Stimulated activated naive CD8-positive, alpha-beta T cell treated with anti-CD3 and anti-CD28 coated beads, Interleukin-15, amount 100 ng/mL, for 72 hours (primary cell): ENCODE data around the gene SRP68.

Experiments
- ATAC-seq: fragments of 150-1000 bp; cut with Tn5 transposase; 2 replicates; pipeline ENCODE4 v1.10.0; 2021; ENCODE audit warnings: mild to moderate bottlenecking, moderate library complexity
- DNase-seq, 2 donors: peaks; one replicate each; pipeline ENCODE4 v3.0.0; 2021 to 2022
- H3K27ac Mint-ChIP-seq, 2 donors: one replicate each; pipeline ENCODE4 v1.8.0; 2022; ENCODE audit warnings: mild to moderate bottlenecking in 2 of 2, mixed read lengths in 2 of 2, moderate library complexity in 2 of 2
- H3K27me3 Mint-ChIP-seq: one replicate; pipeline ENCODE4 v1.8.0; 2022; ENCODE audit warnings: mixed read lengths
- H3K4me1 Mint-ChIP-seq: one replicate; pipeline ENCODE4 v1.8.0; 2022; ENCODE audit warnings: mild to moderate bottlenecking, mixed read lengths
- H3K4me3 Mint-ChIP-seq, 2 donors: one replicate each; pipeline ENCODE4 v1.8.0; 2022; ENCODE audit warnings: mild to moderate bottlenecking in 2 of 2, mixed read lengths in 2 of 2, moderate library complexity in 1 of 2
- H3K9me3 Mint-ChIP-seq, 2 donors: one replicate each; pipeline ENCODE4 v1.8.0; 2022; ENCODE audit warnings: mixed read lengths in 2 of 2

Gene SRP68

GRCh38 chr17:76008630-76009425 is 63.5 kb downstream of the SRP68 start:
- H3K4me3 Mint-ChIP-seq = no peak overlapping the region
- ATAC-seq = no peak
- H3K4me1 Mint-ChIP-seq = peaks cover 11% of the 10 kb centered on the region
- DNase-seq = no peak
- H3K27ac Mint-ChIP-seq = no peak overlapping the region
- H3K9me3 Mint-ChIP-seq = no peaks in the 10 kb centered on the region
- no peaks in the 10 kb centered on the region for H3K27me3 Mint-ChIP-seq

GRCh38 chr17:76008208-76008607 is 64.1 kb downstream of the SRP68 start:
- DNase-seq (no peak), ATAC-seq (no peak)
- Mint-ChIP-seq H3K4me3 (no peak overlapping the region), H3K27ac (no peak overlapping the region), H3K9me3 (no peaks in the 10 kb centered on the region), H3K4me1 (peaks cover 9% of the 10 kb centered on the region), H3K27me3 (no peaks in the 10 kb centered on the region)

GRCh38 chr17:76007850-76008165 is 64.5 kb downstream of the SRP68 start:
- Mint-ChIP-seq H3K9me3 (no peaks in the 10 kb centered on the region), H3K27ac (no peak overlapping the region), H3K4me3 (no peak overlapping the region), H3K27me3 (no peaks in the 10 kb centered on the region), H3K4me1 (peaks cover 9% of the 10 kb centered on the region)
- ATAC-seq (no peak), DNase-seq (no peak)

GRCh38 chr17:76007131-76007849 is 65.0 kb downstream of the SRP68 start:
- Mint-ChIP-seq H3K4me3 (no peak overlapping the region), H3K27ac (no peak overlapping the region), H3K4me1 (peaks cover 9% of the 10 kb centered on the region), H3K27me3 (no peaks in the 10 kb centered on the region), H3K9me3 (no peaks in the 10 kb centered on the region)
- DNase-seq (no peak), ATAC-seq (no peak)

- DNase-seq = peak; percentile 78 to 80
- peak; percentile 68 for ATAC-seq
- H3K27me3 Mint-ChIP-seq = no peaks in the 10 kb centered on the region
- no peak overlapping the region for H3K27ac Mint-ChIP-seq
- H3K9me3 Mint-ChIP-seq = no peaks in the 10 kb centered on the region
- H3K4me1 Mint-ChIP-seq = peaks cover 9% of the 10 kb centered on the region
- no peak overlapping the region for H3K4me3 Mint-ChIP-seq
Observed at GRCh38 chr17:76005263-76006149, 66.8 kb downstream of the SRP68 start.

- no peaks in the 10 kb centered on the region for H3K27me3 Mint-ChIP-seq
- no peak overlapping the region for H3K4me3 Mint-ChIP-seq
- peaks cover 9% of the 10 kb centered on the region for H3K4me1 Mint-ChIP-seq
- H3K27ac Mint-ChIP-seq = no peak overlapping the region
- ATAC-seq (no peak), DNase-seq (no peak)
- H3K9me3 Mint-ChIP-seq = no peaks in the 10 kb centered on the region
Observed at GRCh38 chr17:76004750-76005262, 67.5 kb downstream of the SRP68 start.

GRCh38 chr17:76003915-76004314 is 68.4 kb downstream of the SRP68 start:
- Mint-ChIP-seq H3K4me3 (no peak overlapping the region), H3K27ac (no peak overlapping the region), H3K4me1 (peaks cover 9% of the 10 kb centered on the region), H3K9me3 (no peaks in the 10 kb centered on the region), H3K27me3 (no peaks in the 10 kb centered on the region)
- ATAC-seq = no peak
- no peak for DNase-seq

GRCh38 chr17:76002100-76002499 is 70.2 kb downstream of the SRP68 start:
- Mint-ChIP-seq H3K27me3 (no peaks in the 10 kb centered on the region), H3K4me1 (peaks cover 21% of the 10 kb centered on the region), H3K9me3 (no peaks in the 10 kb centered on the region), H3K27ac (no peak overlapping the region), H3K4me3 (no peak overlapping the region)
- no peak for ATAC-seq
- DNase-seq = no peak

- Mint-ChIP-seq H3K9me3 (no peaks in the 10 kb centered on the region), H3K27me3 (no peaks in the 10 kb centered on the region), H3K27ac (no peak within 1 kb of the TSS), H3K4me1 (peaks cover 31% of the 10 kb centered on the region), H3K4me3 (no peak within 1 kb of the TSS)
- ATAC-seq (peak; percentile 3), DNase-seq (no peak)
Observed at GRCh38 chr17:76000755-76001521, 71.4 kb downstream of the SRP68 start, which contains the start of gene CDK3. Gene CDK3 (plus strand): TSS chr17:76000855. CDS start chr17:76001426, 571 bp downstream.

GRCh38 chr17:76000016-76000754 is 72.1 kb downstream of the SRP68 start:
- ATAC-seq (peak; percentile 79), DNase-seq (peak; percentile 69 to 71)
- H3K4me3 Mint-ChIP-seq = no peak overlapping the region
- H3K27me3 Mint-ChIP-seq = no peaks in the 10 kb centered on the region
- no peaks in the 10 kb centered on the region for H3K9me3 Mint-ChIP-seq
- peaks cover 23% of the 10 kb centered on the region for H3K4me1 Mint-ChIP-seq
- no peak overlapping the region for H3K27ac Mint-ChIP-seq

- H3K27me3 Mint-ChIP-seq = no peaks in the 10 kb centered on the region
- H3K27ac Mint-ChIP-seq = peak overlapping the region in 1 of 2 donors; percentile 65
- DNase-seq = no peak
- no peaks in the 10 kb centered on the region for H3K9me3 Mint-ChIP-seq
- H3K4me1 Mint-ChIP-seq = peaks cover 23% of the 10 kb centered on the region
- no peak overlapping the region for H3K4me3 Mint-ChIP-seq
- no peak for ATAC-seq
Observed at GRCh38 chr17:75998327-75998795, 74.0 kb downstream of the SRP68 start.

- peak overlapping the region; percentile 75 to 96 for H3K27ac Mint-ChIP-seq
- peak in 1 of 2 donors; percentile 44 for DNase-seq
Observed at GRCh38 chr17:75996665-75997590, 75.4 kb downstream of the SRP68 start.

GRCh38 chr17:75995385-75995925 is 76.9 kb downstream of the SRP68 start:
- Mint-ChIP-seq H3K4me1 (peaks cover 23% of the 10 kb centered on the region), H3K4me3 (no peak overlapping the region), H3K9me3 (no peaks in the 10 kb centered on the region), H3K27ac (no peak overlapping the region), H3K27me3 (no peaks in the 10 kb centered on the region)
- no peak for DNase-seq
- no peak for ATAC-seq

More at GRCh38 chr17:75996665-75997590, 75.4 kb downstream of the SRP68 start:
- ATAC-seq = peak; percentile 75
- no peaks in the 10 kb centered on the region for H3K9me3 Mint-ChIP-seq
- peaks cover 23% of the 10 kb centered on the region for H3K4me1 Mint-ChIP-seq
- H3K4me3 Mint-ChIP-seq = peak overlapping the region; percentile 73 to 75
- H3K27me3 Mint-ChIP-seq = no peaks in the 10 kb centered on the region
